Hepatocyte (in vitro differentiated cells): ENCODE measurements around the gene MLLT1. TPM values are rescaled to one million over a fixed set of nuclear protein-coding genes. Genes with fewer than 3 reads are reported as not detected.

ENCODE experiments used
- DNase-seq: peaks from one replicate; pipeline ENCODE4 v3.0.0-alpha.2; 2016; ENCODE audit warnings: low spot score
- H2AFZ ChIP-seq: fragments of 200-600 bp; sonication (generic); 2 replicates; pipeline ENCODE4 v1.6.0; 2016; ENCODE audit warnings: antibody characterized with exemption, mild to moderate bottlenecking
- H3K27ac ChIP-seq: fragments of 200-600 bp; sonication (generic); 2 replicates; pipeline ENCODE4 v1.5.1; 2016; ENCODE audit warnings: mild to moderate bottlenecking
- H3K27me3 ChIP-seq: fragments of 200-600 bp; sonication (generic); 2 replicates; pipeline ENCODE4 v1.6.1; 2016
- H3K36me3 ChIP-seq: fragments of 200-600 bp; sonication (generic); replicated peaks from 2 replicates; pipeline ENCODE4 v1.5.1; 2016; ENCODE audit warnings: low read depth; ENCODE audit not compliant: insufficient read depth
- H3K4me1 ChIP-seq: fragments of 200-600 bp; sonication (generic); 2 replicates; pipeline ENCODE4 v1.5.1; 2016; ENCODE audit warnings: mild to moderate bottlenecking, moderate library complexity; ENCODE audit not compliant: insufficient read depth
- H3K4me2 ChIP-seq: fragments of 200-600 bp; sonication (generic); 2 replicates; pipeline ENCODE4 v1.6.0; 2016
- H3K4me3 ChIP-seq: fragments of 200-600 bp; sonication (generic); 2 replicates; pipeline ENCODE4 v1.5.1; 2016; ENCODE audit warnings: mild to moderate bottlenecking
- H3K79me2 ChIP-seq: fragments of 200-600 bp; sonication (generic); 2 replicates; pipeline ENCODE4 v1.6.0; 2017; ENCODE audit warnings: mild to moderate bottlenecking
- H3K9me2 ChIP-seq: fragments of 200-600 bp; sonication (generic); replicated peaks from 2 replicates; pipeline ENCODE4 v1.6.0; 2017; ENCODE audit warnings: mild to moderate bottlenecking; ENCODE audit not compliant: insufficient read depth
- H3K9me3 ChIP-seq: fragments of 200-600 bp; sonication (generic); 2 replicates; pipeline ENCODE4 v1.5.1; 2016; ENCODE audit warnings: low read depth, mild to moderate bottlenecking
- H4K20me1 ChIP-seq: fragments of 200-600 bp; sonication (generic); 2 replicates; pipeline ENCODE4 v1.6.0; 2016; ENCODE audit warnings: mild to moderate bottlenecking; ENCODE audit not compliant: insufficient read depth, poor library complexity, severe bottlenecking
- CTCF ChIP-seq: fragments of 200-600 bp; sonication (generic); IDR thresholded peaks from 2 replicates; pipeline ENCODE4 v1.5.1; 2016; ENCODE audit warnings: antibody characterized with exemption, mild to moderate bottlenecking; ENCODE audit not compliant: poor library complexity
- EZH2 ChIP-seq: fragments of 200-600 bp; sonication (generic); IDR thresholded peaks from 2 replicates; pipeline ENCODE4 v1.6.1; 2016; ENCODE audit warnings: antibody characterized with exemption, mild to moderate bottlenecking, borderline replicate concordance
- EZH2phosphoT487 ChIP-seq: fragments of 200-600 bp; sonication (generic); IDR thresholded peaks from one replicate; pipeline ENCODE4 v1.6.1; 2018; ENCODE audit warnings: antibody characterized with exemption, mild to moderate bottlenecking, low read depth, moderate library complexity; ENCODE audit not compliant: unreplicated experiment, severe bottlenecking
- WGBS: methylation state at CpG from one replicate; pipeline ENCODE4 v1.1.6; 2016; ENCODE audit warnings: low lambda C conversion rate; ENCODE audit errors: missing lambda C conversion rate; 5-methylcytosine and 5-hydroxymethylcytosine counted together
- polyA plus RNA-seq: library from polyadenylated mRNA; unstranded; fragments of >200 nt; fragmentation: Nextera tagmentation; extraction: Ambion mirVana; gene quantifications from 2 replicates; pipeline ENCODE4 v1.2.1, GENCODE V29; 2016
- total RNA-seq: library from RNA; depleted of rRNA; stranded (reverse); fragments of >200 nt; gene quantifications from 2 replicates; pipeline ENCODE4 v1.2.3, GENCODE V29; 2014

MLLT1 gene
- total and polyA plus RNA-seq, 2 experiments from 2014 or later: 17.2 to 23.3 TPM

GRCh38 chr19:6235031-6235951, 44.5 kb downstream of the MLLT1 start:
- Histone ChIP-seq H3K9me2 (no peaks in the 10 kb centered on the region), H3K27me3 (no peaks in the 10 kb centered on the region), H3K79me2 (peaks cover 99% of the 10 kb centered on the region), H2AFZ (no peak overlapping the region), H3K36me3 (no peaks in the 10 kb centered on the region), H3K4me2 (no peak overlapping the region), H3K4me3 (no peak overlapping the region), H4K20me1 (peaks cover 70% of the 10 kb centered on the region), H3K4me1 (peaks cover 18% of the 10 kb centered on the region), H3K9me3 (no peaks in the 10 kb centered on the region), H3K27ac (no peak overlapping the region)
- DNase-seq: no peak
- TF ChIP-seq EZH2phosphoT487 (no peak), EZH2 (no peak), CTCF (no peak)
- 92% methylated on average over 26 of the region's 26 CpGs for WGBS

GRCh38 chr19:6234527-6234926, 45.2 kb downstream of the MLLT1 start:
- DNase-seq: no peak
- H3K9me2 ChIP-seq: no peaks in the 10 kb centered on the region
- peaks cover 18% of the 10 kb centered on the region for H3K4me1 ChIP-seq
- no peaks in the 10 kb centered on the region for H3K9me3 ChIP-seq
- peaks cover 68% of the 10 kb centered on the region for H4K20me1 ChIP-seq
- H3K4me3 ChIP-seq: no peak overlapping the region
- H3K79me2 ChIP-seq: peaks cover 99% of the 10 kb centered on the region
- H2AFZ ChIP-seq: no peak overlapping the region
- H3K27me3 ChIP-seq: no peaks in the 10 kb centered on the region
- H3K4me2 ChIP-seq: no peak overlapping the region
- H3K36me3 ChIP-seq: no peaks in the 10 kb centered on the region
- TF ChIP-seq CTCF: no peak
- TF ChIP-seq EZH2: no peak
- TF ChIP-seq EZH2phosphoT487: no peak
- 93% methylated on average over 8 of the region's 8 CpGs for WGBS
- H3K27ac ChIP-seq: no peak overlapping the region

GRCh38 chr19:6233827-6234511, 45.8 kb downstream of the MLLT1 start:
- DNase-seq: no peak
- H3K9me3 ChIP-seq: no peaks in the 10 kb centered on the region
- no peak for TF ChIP-seq CTCF
- no peak for TF ChIP-seq EZH2
- no peak for TF ChIP-seq EZH2phosphoT487
- peaks cover 99% of the 10 kb centered on the region for H3K79me2 ChIP-seq
- H3K4me2 ChIP-seq: no peak overlapping the region
- no peak overlapping the region for H2AFZ ChIP-seq
- H3K4me3 ChIP-seq: no peak overlapping the region
- H3K4me1 ChIP-seq: peaks cover 18% of the 10 kb centered on the region
- no peaks in the 10 kb centered on the region for H3K9me2 ChIP-seq
- peak overlapping the region; percentile 24 for H3K27ac ChIP-seq
- no peaks in the 10 kb centered on the region for H3K36me3 ChIP-seq
- no peaks in the 10 kb centered on the region for H3K27me3 ChIP-seq
- WGBS: 91% methylated on average over 20 of the region's 21 CpGs
- peaks cover 67% of the 10 kb centered on the region for H4K20me1 ChIP-seq
